ENCODE results near the gene FBXO45.
"Not testable (repeated sequence)": the region's sequence is repeated elsewhere in the genome, so short reads cannot be mapped to it uniquely, and the experiment has no call there.

The FBXO45 gene, protein sequence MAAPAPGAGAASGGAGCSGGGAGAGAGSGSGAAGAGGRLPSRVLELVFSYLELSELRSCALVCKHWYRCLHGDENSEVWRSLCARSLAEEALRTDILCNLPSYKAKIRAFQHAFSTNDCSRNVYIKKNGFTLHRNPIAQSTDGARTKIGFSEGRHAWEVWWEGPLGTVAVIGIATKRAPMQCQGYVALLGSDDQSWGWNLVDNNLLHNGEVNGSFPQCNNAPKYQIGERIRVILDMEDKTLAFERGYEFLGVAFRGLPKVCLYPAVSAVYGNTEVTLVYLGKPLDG

DNA sequence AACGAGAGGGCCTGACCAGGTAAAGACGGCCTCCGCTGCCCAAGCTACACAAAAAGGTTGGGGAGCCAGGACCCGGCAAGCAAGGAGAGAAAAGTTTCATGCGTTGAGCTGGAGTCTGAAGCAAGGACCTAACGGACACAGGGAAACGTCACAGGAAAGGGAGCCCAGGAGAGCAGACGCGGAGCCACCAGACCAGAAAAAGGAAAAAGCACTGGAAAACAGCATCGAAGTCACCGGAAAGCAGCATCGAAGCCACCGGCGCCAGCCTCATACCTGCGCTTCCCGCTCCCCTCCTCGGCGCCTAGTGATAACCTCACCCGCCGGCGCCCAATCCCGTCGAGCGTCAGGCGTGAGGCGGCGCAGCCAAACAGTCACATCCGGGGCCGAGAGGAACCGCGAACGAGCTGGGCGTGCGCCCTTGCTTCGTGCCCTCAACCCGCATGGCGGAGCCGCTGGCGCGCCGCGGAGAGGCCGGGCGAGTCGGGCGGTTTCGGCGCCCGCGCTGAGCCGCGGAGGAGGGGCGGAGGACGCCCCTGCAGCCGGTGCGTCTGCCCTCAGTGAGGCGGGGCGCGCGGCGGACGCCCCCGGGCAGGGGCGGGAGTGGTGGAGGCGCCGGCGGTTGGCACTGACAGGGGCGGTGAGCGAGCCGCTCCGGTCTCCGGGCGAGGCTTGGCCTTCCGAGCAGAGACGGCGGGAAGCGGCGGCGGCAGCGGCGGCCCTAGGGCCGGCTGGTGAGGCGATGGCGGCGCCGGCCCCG, at the start of gene FBXO45, which contains the start of gene WDR53:
TSS of gene FBXO45 (plus strand) at position 415 of the 757 bp plus-strand sequence. CDS start at position 740, 325 bp downstream.
TSS of gene WDR53 (minus strand) at position 309 of the 757 bp plus-strand sequence. CDS start 7,079 bp downstream, outside the sequence.
- intact Hi-C loops (cut with DNase I; ENCODE audit: low total_unique reads) = no loop called here
- no peaks in the 10 kb centered on the region for H3K9me3 ChIP-seq

DNA sequence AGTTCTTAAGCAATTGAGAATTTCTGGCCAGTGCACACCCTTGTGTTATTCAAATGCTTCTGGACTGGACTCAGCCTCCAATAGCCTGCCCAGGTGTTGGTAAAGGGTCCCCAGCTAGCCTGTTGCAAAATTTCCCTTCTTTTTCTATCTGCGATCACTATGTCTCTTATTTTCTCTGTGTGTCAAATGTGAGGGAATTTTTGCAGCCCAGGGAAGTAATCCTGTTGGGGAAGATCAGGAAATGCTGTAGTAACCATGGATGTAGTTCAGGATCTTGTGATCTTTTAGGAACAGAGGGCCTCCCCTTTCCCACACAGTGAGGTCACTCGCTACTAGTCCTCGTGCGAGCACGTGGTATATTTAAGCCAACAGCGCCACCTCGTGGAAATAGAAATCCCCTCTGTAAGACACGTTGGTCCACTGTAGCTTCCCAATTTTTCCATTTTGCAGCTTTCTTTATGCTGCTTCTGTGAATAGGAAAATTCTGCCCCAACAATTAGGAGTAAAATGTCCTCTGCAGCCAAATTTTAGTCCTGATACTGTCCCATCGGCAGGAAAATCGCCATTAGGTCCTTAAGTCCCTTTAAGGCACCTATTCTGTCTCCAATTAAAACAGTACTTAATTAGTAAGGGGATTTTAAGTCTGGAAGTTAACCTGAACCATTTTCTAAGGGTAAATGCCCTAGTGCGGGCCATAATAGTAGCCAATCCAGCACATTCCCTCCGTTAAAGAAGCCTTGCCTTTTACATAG, 49.3 kb upstream of the FBXO45 start:
- TF ChIP-seq, protein P1, sequence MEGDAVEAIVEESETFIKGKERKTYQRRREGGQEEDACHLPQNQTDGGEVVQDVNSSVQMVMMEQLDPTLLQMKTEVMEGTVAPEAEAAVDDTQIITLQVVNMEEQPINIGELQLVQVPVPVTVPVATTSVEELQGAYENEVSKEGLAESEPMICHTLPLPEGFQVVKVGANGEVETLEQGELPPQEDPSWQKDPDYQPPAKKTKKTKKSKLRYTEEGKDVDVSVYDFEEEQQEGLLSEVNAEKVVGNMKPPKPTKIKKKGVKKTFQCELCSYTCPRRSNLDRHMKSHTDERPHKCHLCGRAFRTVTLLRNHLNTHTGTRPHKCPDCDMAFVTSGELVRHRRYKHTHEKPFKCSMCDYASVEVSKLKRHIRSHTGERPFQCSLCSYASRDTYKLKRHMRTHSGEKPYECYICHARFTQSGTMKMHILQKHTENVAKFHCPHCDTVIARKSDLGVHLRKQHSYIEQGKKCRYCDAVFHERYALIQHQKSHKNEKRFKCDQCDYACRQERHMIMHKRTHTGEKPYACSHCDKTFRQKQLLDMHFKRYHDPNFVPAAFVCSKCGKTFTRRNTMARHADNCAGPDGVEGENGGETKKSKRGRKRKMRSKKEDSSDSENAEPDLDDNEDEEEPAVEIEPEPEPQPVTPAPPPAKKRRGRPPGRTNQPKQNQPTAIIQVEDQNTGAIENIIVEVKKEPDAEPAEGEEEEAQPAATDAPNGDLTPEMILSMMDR (IDR thresholded peaks at IDR 0.05) = peak; percentile 41 to 55
- no peak overlapping the region for H3K27ac ChIP-seq
- no peaks in the 10 kb centered on the region for H3K4me1 ChIP-seq
- H3K36me3 ChIP-seq = no peaks in the 10 kb centered on the region
- H3K27me3 ChIP-seq = no peaks in the 10 kb centered on the region
- peaks cover 3 to 30% (median 27%) of the 10 kb centered on the region in 3 donors for H3K9me3 ChIP-seq
- H3K4me3 ChIP-seq = no peak overlapping the region
- intact Hi-C loops (cut with DNase I; ENCODE audit: low total_unique reads) = no loop called here
- peak; percentile 56 to 68 for DNase-seq

More for the DNA sequence above, at the start of gene FBXO45, which contains the start of gene WDR53:
- DNase-seq = peak; percentile 94 to 96
- TF ChIP-seq, protein P1 (IDR thresholded peaks at IDR 0.05) = no peak
- Histone ChIP-seq H3K4me3 (peak within 1 kb of the TSS; percentile 92 to 94), H3K27ac (peak within 1 kb of the TSS; percentile 82 to 93), H3K36me3 (peaks cover 0 to 5% (median 0%) of the 10 kb centered on the region in 3 donors), H3K4me1 (peaks cover 0 to 31% (median 24%) of the 10 kb centered on the region in 4 donors), H3K27me3 (no peaks in the 10 kb centered on the region)

DNA sequence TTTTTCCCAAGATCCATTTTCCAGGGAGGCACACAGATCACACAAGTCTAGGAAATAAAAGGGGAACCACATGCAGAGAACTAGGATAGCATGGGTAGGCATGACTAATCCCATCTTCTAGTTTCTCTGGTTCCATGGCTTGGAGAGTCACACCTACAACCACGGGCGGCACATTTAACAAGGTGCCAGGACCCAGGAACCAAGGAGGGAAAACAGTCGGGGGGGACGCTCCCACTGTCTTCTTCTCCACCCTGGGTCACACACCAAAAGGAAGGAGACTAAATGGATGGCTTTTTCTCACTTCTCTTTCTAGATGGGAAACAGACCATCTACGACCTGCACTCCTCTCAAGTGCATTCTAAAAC, 48.8 kb upstream of the FBXO45 start:
- no peak overlapping the region for H3K27ac ChIP-seq
- peaks cover 3 to 30% (median 27%) of the 10 kb centered on the region in 3 donors for H3K9me3 ChIP-seq
- no peaks in the 10 kb centered on the region for H3K27me3 ChIP-seq
- no peak for DNase-seq
- no peaks in the 10 kb centered on the region for H3K4me1 ChIP-seq
- H3K36me3 ChIP-seq = no peaks in the 10 kb centered on the region
- no peak overlapping the region for H3K4me3 ChIP-seq
- intact Hi-C loops (cut with DNase I; ENCODE audit: low total_unique reads) = loop anchor here (5.0 kb wide), 1 partner anchor 267 kb away; no protein-coding TSS in a partner anchor
- TF ChIP-seq, protein P1 (IDR thresholded peaks at IDR 0.05) = no peak

DNA sequence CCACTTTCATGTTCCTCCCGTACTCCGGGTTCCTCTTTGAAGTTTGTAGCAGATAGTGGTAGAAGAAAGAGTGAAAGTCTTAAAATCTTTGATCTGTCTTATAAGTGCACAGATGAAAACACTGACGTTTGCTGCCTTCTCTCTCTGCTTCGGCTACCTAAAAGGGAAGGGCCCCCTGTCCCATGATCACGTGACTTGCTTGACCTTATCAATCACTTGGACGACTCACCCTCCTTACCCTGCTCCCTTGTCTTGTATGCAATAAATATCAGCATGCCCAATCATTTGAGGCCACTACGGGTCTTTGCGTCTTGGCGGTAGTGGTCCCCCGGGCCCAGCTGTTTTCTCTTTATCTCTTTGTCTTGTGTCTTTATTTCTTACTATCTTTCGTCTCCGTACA, 47.2 kb upstream of the FBXO45 start:
- H3K9me3 ChIP-seq = peaks cover 3 to 30% (median 27%) of the 10 kb centered on the region in 3 donors
- H3K4me3 ChIP-seq, H3K27ac ChIP-seq, DNase-seq, H3K4me1 ChIP-seq, H3K27me3 ChIP-seq, H3K36me3 ChIP-seq: not testable (repeated sequence)
- intact Hi-C loops (cut with DNase I; ENCODE audit: low total_unique reads) = loop anchor here (5.0 kb wide), 1 partner anchor 269 kb away; no protein-coding TSS in a partner anchor

DNA sequence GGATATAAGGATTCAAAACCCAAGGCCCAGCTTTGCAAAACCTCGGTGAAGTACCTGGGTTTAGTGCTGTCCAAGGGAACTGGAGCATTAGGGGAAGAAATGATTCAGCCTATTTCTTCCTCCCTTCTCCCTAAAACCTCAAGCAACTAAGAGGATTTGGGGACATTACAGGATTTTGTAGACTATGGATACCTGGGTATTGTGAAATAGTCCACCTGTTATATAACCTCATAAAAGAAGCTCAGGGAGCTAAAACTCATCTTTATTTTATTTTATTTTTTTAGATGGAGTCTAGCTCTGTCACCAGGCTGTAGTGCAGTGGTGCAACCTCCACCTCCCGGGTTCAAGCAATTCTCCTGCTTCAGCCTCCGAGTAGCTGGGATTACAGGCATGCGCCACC, 44.6 kb upstream of the FBXO45 start:
- DNase-seq = no peak
- no peak overlapping the region for H3K4me3 ChIP-seq
- H3K27ac ChIP-seq = no peak overlapping the region
- H3K9me3 ChIP-seq = peaks cover 3 to 22% (median 19%) of the 10 kb centered on the region in 3 donors
- intact Hi-C loops (cut with DNase I; ENCODE audit: low total_unique reads) = loop anchor here (5.0 kb wide), 1 partner anchor 272 kb away; no protein-coding TSS in a partner anchor
- TF ChIP-seq, protein P1 (IDR thresholded peaks at IDR 0.05) = no peak
- no peaks in the 10 kb centered on the region for H3K27me3 ChIP-seq
- peaks cover 0 to 5% (median 2%) of the 10 kb centered on the region in 4 donors for H3K4me1 ChIP-seq
- no peaks in the 10 kb centered on the region for H3K36me3 ChIP-seq

Measured in tibial artery (tissue), 4 donors.